GM12865 (cell line): ENCODE measurements around the gene DLL1.

ENCODE experiments used
- DNase-seq: peaks from one replicate; pipeline ENCODE4 v3.0.0; 2010; ENCODE audit warnings: low read depth
- H3K4me3 ChIP-seq: 2 replicates; pipeline ENCODE4 v1.5.1; 2011; ENCODE audit warnings: mild to moderate bottlenecking, low read depth, low read length, control low read depth
- CTCF ChIP-seq: IDR thresholded peaks from 2 replicates; pipeline ENCODE4 v1.5.1; 2011; ENCODE audit warnings: low read length, control low read depth, low read depth, inconsistent platforms; ENCODE audit not compliant: insufficient read depth; ENCODE audit errors: missing control alignments

The DLL1 gene

DNA sequence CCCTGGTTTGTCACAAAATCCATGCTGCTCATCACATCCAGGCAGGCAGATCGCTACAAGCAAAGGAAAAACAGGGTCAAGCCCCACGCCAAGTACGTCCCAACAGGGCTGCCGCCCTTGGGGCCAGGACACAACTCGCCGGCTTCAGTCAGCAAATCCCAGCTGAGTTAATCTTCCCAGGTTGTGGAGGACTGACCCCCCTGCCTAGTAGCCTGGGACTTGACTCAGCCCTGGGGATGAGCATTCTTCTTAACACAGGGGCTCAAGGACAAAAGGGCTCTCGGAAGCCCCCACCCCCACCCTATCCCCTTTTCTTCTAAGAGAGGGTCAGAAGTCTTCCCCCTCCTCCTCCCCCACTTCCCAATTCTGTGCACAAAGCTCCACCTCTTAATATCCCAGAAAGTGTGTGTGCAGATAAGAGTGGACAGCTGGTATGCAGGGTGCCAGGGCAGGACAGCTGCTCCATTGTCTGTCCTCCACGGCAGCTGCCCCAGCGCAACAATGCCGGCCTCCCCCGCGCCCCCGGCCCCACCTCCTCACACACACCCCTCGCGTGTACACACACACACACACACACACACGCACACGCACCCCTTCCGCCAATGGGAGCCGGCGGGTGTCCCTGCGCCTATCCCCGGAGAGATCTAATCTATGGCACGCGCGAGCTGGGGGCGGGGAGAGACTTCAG is 4.5 kb downstream of the DLL1 start:
- TF ChIP-seq CTCF, result no peak
- DNase-seq, result no peak
- H3K4me3 ChIP-seq, result no peak overlapping the region

GRCh38 chr6:170285482-170285881 is 5.4 kb downstream of the DLL1 start:
- no peak overlapping the region for H3K4me3 ChIP-seq
- DNase-seq, result no peak
- TF ChIP-seq CTCF, result no peak

- no peak for DNase-seq
- no peak overlapping the region for H3K4me3 ChIP-seq
- TF ChIP-seq CTCF, result no peak
These were observed 5.9 kb downstream of the DLL1 start for GRCh38 chr6:170284866-170285469.

DNA sequence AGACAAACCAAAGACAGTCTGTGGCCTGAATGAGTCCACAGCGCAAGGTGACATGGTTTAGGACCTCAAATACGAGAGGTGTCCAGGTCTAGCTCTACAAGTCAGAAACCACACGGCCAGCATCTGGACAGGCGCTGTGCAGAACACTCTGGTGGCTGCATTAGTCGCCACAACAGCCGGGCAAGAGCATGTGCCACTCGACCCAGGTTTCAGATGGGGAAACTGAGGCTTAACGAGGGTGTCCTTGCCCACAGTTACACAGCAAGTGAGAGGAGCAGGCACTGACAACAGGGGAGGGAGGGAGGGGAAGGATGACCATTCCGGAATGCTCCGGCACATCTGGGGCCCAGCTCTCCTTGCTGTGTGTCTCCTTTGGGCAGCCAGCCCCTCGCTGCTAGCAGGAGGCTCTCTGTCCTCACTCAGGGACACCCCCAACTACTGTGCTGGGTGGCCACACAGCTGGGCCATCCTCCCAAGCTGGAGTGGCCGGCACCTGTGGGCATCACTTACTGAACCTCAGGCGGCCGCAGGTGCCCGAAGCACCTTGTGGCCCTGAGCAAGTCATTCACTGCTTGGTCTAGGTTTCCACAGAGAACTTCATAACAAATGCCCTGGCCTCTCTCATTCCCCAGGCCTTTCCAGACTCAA is 6.6 kb downstream of the DLL1 start:
- H3K4me3 ChIP-seq, result no peak overlapping the region
- no peak for DNase-seq
- TF ChIP-seq CTCF, result no peak

DNA sequence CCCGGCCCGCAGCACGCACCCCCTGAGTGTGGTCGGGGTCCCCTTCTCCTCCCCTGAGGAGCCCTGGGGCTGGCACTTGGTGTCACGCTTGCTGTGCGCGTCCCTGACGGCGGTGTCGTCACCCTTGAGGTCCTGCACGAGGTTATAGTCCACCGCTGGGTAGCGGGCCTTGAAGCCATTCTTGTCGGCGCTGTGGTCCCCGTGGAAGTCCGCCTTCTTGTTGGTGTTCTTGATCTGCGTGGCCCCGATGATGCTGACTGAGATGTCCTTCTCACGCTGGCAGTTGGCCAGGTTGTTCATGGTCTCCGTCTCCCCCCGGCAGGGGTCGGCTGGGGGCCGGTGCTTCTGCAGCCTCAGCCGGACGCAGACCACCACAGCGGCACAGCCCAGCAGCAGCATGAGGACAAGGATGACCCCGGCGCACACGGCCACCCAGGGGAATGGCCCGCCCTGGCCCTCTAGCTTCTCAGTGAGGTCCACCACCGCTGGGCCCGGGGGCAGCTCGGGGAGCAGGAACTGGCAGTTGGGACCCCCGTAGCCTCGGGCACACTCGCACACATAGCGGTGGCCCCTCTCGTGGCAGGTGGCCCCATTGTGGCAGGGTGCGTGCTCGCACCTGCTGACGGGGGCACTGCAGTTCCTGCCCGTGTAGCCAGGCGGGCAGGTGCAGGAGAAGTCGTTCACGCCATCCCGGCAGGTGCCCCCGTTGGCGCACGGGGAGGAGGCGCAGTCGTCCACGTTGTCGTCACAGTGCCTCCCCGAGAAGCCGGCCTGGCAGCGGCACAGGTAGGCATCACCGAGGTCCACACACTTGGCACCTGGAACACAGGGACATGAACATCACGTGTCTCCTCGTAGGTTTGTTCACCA is 7.4 kb downstream of the DLL1 start:
- no peak for DNase-seq
- TF ChIP-seq CTCF, result no peak
- no peak overlapping the region for H3K4me3 ChIP-seq

- no peak overlapping the region for H3K4me3 ChIP-seq
- TF ChIP-seq CTCF, result no peak
- no peak for DNase-seq
These were observed 8.2 kb downstream of the DLL1 start for GRCh38 chr6:170282512-170283158.
